KMS-11 (cell line): ENCODE measurements around the gene EVA1B.

ENCODE experiments used
- H2AFZ ChIP-seq: fragments of 200-600 bp; sonication (generic); 2 replicates; pipeline ENCODE4 v1.6.1; 2016; ENCODE audit warnings: antibody characterized with exemption, mixed run types, low read depth
- H3K27ac ChIP-seq: fragments of 200-600 bp; sonication (generic); 2 replicates; pipeline ENCODE4 v1.6.1; 2016; ENCODE audit warnings: mild to moderate bottlenecking, mixed run types
- H3K27me3 ChIP-seq: fragments of 200-600 bp; sonication (generic); 2 replicates; pipeline ENCODE4 v1.6.1; 2017; ENCODE audit warnings: mild to moderate bottlenecking, low read depth, mixed run types, moderate library complexity; ENCODE audit not compliant: insufficient read depth
- H3K36me3 ChIP-seq: fragments of 200-600 bp; sonication (generic); 2 replicates; pipeline ENCODE4 v1.6.1; 2017; ENCODE audit warnings: mild to moderate bottlenecking, mixed run types; ENCODE audit not compliant: insufficient read depth
- H3K4me1 ChIP-seq: fragments of 200-600 bp; sonication (generic); 2 replicates; pipeline ENCODE4 v1.6.1; 2016; ENCODE audit warnings: mild to moderate bottlenecking, low read depth, mixed run types; ENCODE audit not compliant: poor library complexity, severe bottlenecking
- H3K4me2 ChIP-seq: fragments of 200-600 bp; sonication (generic); 2 replicates; pipeline ENCODE4 v1.7.0; 2016; ENCODE audit warnings: mild to moderate bottlenecking, mixed run types
- H3K4me3 ChIP-seq: fragments of 200-600 bp; sonication (generic); IDR thresholded peaks from 2 replicates; pipeline ENCODE4 v1.6.1; 2017; ENCODE audit warnings: low read depth, low read length, mixed read lengths; ENCODE audit not compliant: insufficient read depth
- H3K79me2 ChIP-seq: fragments of 200-600 bp; sonication (generic); 2 replicates; pipeline ENCODE4 v1.6.1; 2016; ENCODE audit warnings: low read depth, mixed run types; ENCODE audit not compliant: insufficient read depth
- H3K9ac ChIP-seq: fragments of 200-600 bp; sonication (generic); 2 replicates; pipeline ENCODE4 v1.6.1; 2016; ENCODE audit warnings: mild to moderate bottlenecking, mixed run types
- H4K20me1 ChIP-seq: fragments of 200-600 bp; sonication (generic); 2 replicates; pipeline ENCODE4 v1.6.1; 2016; ENCODE audit warnings: mild to moderate bottlenecking, mixed run types; ENCODE audit not compliant: insufficient read depth
- CTCF ChIP-seq: fragments of 200-600 bp; sonication (generic); conservative IDR thresholded peaks from 2 replicates; pipeline ENCODE4 v1.6.1; 2017; ENCODE audit warnings: low read depth, mild to moderate bottlenecking, antibody characterized with exemption, low read length, moderate library complexity, mixed read lengths

The EVA1B gene

GRCh38 chr1:36307601-36308330 is 15.7 kb downstream of the EVA1B start:
- H3K4me1 ChIP-seq, result peaks cover 15% of the 10 kb centered on the region
- no peaks in the 10 kb centered on the region for H4K20me1 ChIP-seq
- H3K9ac ChIP-seq, result no peak overlapping the region
- H3K36me3 ChIP-seq, result no peaks in the 10 kb centered on the region
- no peak overlapping the region for H3K27ac ChIP-seq
- H2AFZ ChIP-seq, result peak overlapping the region; percentile 87; the same call in 1 of the 2 replicates
- no peaks in the 10 kb centered on the region for H3K27me3 ChIP-seq
- peak overlapping the region; percentile 67; the same call in 1 of the 2 replicates for H3K4me2 ChIP-seq
- H3K79me2 ChIP-seq, result no peaks in the 10 kb centered on the region
- peak overlapping the region; percentile 77 for H3K4me3 ChIP-seq
- TF ChIP-seq CTCF, result no peak

GRCh38 chr1:36306902-36307456 is 16.5 kb downstream of the EVA1B start:
- peak overlapping the region; percentile 42; the same call in 1 of the 2 replicates for H3K9ac ChIP-seq
- H3K27me3 ChIP-seq, result no peaks in the 10 kb centered on the region
- H3K4me3 ChIP-seq, result peak overlapping the region; percentile 77
- H3K27ac ChIP-seq, result peak overlapping the region; percentile 28; the same call in 1 of the 2 replicates
- no peaks in the 10 kb centered on the region for H4K20me1 ChIP-seq
- peaks cover 15% of the 10 kb centered on the region for H3K4me1 ChIP-seq
- no peak for TF ChIP-seq CTCF
- H2AFZ ChIP-seq, result peak overlapping the region; percentile 87
- H3K36me3 ChIP-seq, result no peaks in the 10 kb centered on the region
- peak overlapping the region; percentile 67 for H3K4me2 ChIP-seq
- no peaks in the 10 kb centered on the region for H3K79me2 ChIP-seq

GRCh38 chr1:36306210-36306901 is 17.1 kb downstream of the EVA1B start, which contains the start of gene SH3D21:
SH3D21 (plus strand) TSS chr1:36306368; CDS start chr1:36306421, 53 bp downstream.
- peaks cover 15% of the 10 kb centered on the region for H3K4me1 ChIP-seq
- H3K36me3 ChIP-seq, result no peaks in the 10 kb centered on the region
- H3K27ac ChIP-seq, result peak within 1 kb of the TSS; percentile 28; the same call in 1 of the 2 replicates

GRCh38 chr1:36305915-36306209 is 17.6 kb downstream of the EVA1B start:
- Histone ChIP-seq H3K9ac (no peak overlapping the region; the same call in 1 of the 2 replicates), H4K20me1 (no peaks in the 10 kb centered on the region), H2AFZ (no peak overlapping the region), H3K4me3 (no peak overlapping the region), H3K36me3 (0 out of 2 replicates have a peak, but pooled peaks cover under 1% of the 10 kb centered on the region), H3K4me1 (peaks cover 15% of the 10 kb centered on the region), H3K27ac (no peak overlapping the region), H3K4me2 (peak overlapping the region; percentile 59), H3K79me2 (no peaks in the 10 kb centered on the region), H3K27me3 (no peaks in the 10 kb centered on the region)
- TF ChIP-seq CTCF, result no peak

More at GRCh38 chr1:36306210-36306901, 17.1 kb downstream of the EVA1B start, which contains the start of gene SH3D21:
- Histone ChIP-seq H4K20me1 (no peaks in the 10 kb centered on the region), H2AFZ (peak within 1 kb of the TSS; percentile 87), H3K4me2 (peak within 1 kb of the TSS; percentile 67), H3K27me3 (no peaks in the 10 kb centered on the region), H3K9ac (peak within 1 kb of the TSS; percentile 42; the same call in 1 of the 2 replicates), H3K4me3 (peak within 1 kb of the TSS; percentile 77), H3K79me2 (no peaks in the 10 kb centered on the region)
- no peak for TF ChIP-seq CTCF
